ENCODE data around the gene DMXL1.

DMXL1 gene

DNA sequence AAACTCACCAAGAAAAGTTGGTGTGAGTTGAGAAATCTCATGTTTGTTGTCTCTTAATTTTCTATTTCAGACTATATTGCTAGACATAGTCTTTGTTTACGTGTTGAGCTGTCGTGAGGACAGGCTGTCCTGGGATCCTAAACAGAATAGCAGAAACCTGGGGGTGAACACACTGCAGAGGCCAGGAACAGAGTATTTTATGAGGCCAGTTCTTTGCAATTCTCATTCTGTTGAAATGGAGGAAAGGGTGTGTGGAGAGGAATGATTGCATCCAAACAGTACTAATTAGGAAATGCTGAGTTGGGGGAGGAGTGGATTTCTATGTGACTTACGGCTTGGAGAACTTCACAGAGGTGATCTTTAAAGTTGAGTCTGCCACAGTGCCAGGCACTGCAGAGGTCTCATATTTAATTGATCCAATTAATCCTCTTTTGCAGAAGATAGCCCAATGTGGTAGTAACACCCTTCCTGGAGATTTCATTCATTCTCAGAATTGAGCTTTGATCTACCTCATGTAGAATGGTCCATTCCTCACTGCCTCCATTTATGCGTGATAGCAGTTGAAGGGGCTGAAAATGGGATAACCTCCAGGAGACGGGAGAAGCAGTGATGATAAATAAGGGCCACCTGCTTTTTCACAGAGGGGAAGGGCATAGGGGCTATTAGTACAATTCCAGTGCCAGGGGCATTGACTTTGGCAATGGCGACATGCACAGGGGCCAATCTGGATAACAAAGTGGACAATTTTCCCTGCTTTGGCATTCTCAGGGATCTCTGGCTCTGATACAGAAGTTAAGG is 200.3 kb downstream of the DMXL1 start:
- DNase-seq (ENCODE audit: extremely low read depth, low read depth) = no peak

DNA sequence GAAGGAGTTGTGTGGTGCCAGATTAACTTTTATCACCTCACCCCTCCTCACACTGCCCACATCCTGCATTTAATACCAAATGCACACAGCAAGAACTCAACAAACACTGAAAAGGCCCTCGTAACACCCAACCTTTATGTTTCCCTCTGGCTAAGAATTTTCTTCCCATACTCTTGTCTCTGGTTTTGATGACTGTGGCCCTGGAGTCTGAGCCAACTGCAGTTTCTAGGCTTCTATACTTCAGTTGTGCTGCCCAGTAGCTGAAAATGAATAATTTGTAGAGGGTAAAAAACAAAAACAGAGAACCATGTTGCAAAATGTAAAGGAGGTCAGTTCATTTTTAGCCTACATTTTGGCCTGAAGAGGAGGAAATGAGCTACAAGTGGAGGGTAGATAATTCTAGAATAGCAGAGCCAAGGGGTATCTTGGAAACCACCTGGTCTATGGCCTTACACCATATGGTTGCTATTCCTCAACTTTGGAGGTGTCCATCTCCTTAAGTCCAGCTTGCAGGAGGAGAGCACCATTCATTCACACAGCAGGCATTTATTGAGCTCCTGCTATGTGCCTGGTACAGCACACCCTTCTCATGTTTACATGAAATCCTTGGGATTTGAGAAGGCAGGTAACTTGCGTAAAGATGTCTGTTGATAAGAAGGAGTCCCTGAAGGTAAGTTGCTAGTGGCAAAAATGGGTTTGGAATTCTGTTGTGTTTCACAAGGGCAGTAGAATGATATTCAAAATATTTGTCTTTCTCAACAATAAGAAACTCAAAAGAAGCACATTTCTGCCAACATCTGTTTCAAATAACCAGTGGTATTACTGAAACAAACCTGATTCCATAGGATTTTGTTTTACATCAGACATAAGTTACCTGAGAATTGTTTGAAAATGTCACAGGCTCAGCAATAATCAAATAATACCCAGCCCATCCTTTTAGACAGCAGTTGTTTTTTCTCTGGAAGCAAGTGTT is 201.2 kb downstream of the DMXL1 start:
- no peak for DNase-seq (ENCODE audit: extremely low read depth, low read depth)
- TF ChIP-seq, protein P1, sequence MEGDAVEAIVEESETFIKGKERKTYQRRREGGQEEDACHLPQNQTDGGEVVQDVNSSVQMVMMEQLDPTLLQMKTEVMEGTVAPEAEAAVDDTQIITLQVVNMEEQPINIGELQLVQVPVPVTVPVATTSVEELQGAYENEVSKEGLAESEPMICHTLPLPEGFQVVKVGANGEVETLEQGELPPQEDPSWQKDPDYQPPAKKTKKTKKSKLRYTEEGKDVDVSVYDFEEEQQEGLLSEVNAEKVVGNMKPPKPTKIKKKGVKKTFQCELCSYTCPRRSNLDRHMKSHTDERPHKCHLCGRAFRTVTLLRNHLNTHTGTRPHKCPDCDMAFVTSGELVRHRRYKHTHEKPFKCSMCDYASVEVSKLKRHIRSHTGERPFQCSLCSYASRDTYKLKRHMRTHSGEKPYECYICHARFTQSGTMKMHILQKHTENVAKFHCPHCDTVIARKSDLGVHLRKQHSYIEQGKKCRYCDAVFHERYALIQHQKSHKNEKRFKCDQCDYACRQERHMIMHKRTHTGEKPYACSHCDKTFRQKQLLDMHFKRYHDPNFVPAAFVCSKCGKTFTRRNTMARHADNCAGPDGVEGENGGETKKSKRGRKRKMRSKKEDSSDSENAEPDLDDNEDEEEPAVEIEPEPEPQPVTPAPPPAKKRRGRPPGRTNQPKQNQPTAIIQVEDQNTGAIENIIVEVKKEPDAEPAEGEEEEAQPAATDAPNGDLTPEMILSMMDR (IDR thresholded peaks at IDR 0.05; ENCODE audit: low read depth, low read length) = no peak

More for the DNA sequence above, 200.3 kb downstream of the DMXL1 start:
- TF ChIP-seq, protein P1 (IDR thresholded peaks at IDR 0.05; ENCODE audit: low read depth, low read length) = no peak

DNA sequence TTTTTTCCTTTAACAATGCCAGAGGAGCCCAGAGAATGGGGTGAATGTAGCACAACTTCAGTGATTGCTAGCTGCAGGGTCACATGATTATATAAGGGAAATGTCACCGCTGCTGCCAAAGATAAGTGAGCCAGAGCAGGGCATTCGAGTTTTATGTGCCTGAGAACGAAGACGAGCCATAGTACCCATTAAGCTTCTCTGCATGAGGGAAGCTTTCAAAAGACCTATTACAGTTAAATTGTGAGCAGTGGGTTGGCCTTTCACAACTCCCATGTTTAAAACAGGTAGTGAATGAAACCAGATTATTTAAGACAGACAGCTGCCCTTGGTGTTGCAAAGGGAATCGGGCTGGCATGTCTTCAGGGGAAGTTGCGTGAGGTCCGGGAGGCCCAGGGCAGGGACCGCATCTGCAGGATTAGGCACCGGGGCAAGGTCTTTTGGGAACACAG is 202.5 kb downstream of the DMXL1 start:
- DNase-seq (ENCODE audit: extremely low read depth, low read depth) = no peak
- TF ChIP-seq, protein P1 (IDR thresholded peaks at IDR 0.05; ENCODE audit: low read depth, low read length) = no peak

DNA sequence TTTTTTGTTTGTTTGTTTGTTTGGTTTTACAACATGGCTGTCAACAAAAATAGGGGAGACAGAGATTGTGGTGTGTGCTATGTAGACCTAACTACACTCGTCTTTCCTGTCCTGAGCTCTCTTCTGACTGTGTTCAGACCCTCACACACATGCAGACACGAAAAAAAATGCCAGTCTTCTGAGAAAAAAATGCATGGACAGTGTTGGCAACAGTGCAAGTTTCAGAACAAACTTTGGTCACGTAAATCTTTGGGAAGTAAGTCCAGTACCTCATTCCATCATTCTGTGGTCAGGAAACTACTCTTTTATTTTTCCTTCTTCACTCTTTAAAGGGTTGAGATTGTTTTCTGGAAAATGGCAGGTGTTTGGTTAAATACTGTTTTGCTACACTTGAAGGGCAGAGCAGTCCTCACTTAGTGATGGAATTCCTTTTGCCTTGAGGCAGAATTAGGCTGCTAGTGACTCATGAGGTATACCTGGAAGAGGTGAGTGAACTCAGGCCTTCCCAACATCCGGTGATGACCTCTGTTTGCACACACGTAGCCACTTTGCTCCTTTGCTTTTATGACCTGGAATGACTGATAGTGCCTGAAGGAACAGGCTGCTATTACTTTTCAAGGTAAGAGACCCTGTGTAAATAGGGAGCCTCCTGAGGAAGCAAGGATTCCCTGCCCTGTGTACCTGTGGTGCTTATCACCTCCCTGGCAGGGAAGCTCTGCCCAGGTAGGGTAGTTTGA is 203.3 kb downstream of the DMXL1 start:
- DNase-seq (ENCODE audit: extremely low read depth, low read depth) = no peak
- TF ChIP-seq, protein P1 (IDR thresholded peaks at IDR 0.05; ENCODE audit: low read depth, low read length) = no peak

DNA sequence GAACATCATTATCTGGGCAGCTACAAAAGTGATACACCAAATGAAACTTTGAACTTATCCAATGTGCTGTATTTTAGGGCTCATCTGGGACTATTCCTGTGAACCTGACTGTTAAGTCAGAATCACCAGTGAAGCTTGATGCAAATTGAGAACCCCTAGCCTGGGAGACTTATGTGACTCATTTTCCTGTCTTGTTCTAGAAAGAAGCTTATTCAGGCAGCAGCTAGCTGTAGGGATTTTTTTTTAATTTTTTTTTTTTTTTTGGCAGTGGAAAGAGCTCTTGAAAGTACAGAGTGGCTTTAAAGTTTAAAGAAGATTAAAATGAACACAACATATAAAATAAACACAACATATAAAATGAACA is 203.9 kb downstream of the DMXL1 start:
- TF ChIP-seq, protein P1 (IDR thresholded peaks at IDR 0.05; ENCODE audit: low read depth, low read length) = no peak
- no peak for DNase-seq (ENCODE audit: extremely low read depth, low read depth)

DNA sequence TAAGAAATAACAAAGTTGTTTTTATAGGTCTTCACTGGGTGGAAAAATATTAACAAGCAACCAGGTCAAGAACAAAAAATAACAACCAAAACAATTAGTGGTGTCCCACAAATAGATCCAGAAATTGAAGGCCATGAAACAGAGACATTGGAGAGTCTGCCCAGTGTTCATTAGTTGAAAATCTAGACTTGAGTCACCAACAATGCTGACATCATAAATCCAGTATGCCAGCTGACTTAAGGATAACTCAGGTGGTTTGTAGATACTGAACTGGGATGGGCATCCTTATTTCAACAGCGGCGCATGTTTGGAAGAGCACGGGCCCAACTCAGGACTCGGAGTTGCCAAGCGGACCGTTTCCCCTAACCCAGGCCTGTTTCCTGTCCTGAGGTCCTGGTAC is 204.3 kb downstream of the DMXL1 start:
- no peak for DNase-seq (ENCODE audit: extremely low read depth, low read depth)
- TF ChIP-seq, protein P1 (IDR thresholded peaks at IDR 0.05; ENCODE audit: low read depth, low read length) = no peak

Measured in AG09319 (cell line).